ENCODE measurements around the gene PDILT. TPM values are rescaled to one million over a fixed set of nuclear protein-coding genes. Genes with fewer than 3 reads are reported as not detected.

PDILT gene
- total and polyA plus RNA-seq, 2 donors (not counting 3 experiments of a cell fraction or from before 2014, with no cell fraction given), result not detected

GRCh38 chr16:20309786-20310185 is 94.8 kb downstream of the PDILT start:
- Histone ChIP-seq H3K4me1 (ENCODE audit: control insufficient read depth, extremely low read depth, insufficient read depth, low read length) (no peaks in the 10 kb centered on the region), H3K79me2 (ENCODE audit: control insufficient read depth, insufficient read depth, low read length) (no peaks in the 10 kb centered on the region), H3K27me3 (ENCODE audit: control insufficient read depth in 2 of 2, insufficient read depth in 2 of 2, low read length in 2 of 2) (no peaks in the 10 kb centered on the region), H3K9me3 (replicated peaks; ENCODE audit: control insufficient read depth, insufficient read depth, low read length) (no peaks in the 10 kb centered on the region), H3K4me3 (replicated peaks in 1 of 3; ENCODE audit: insufficient read depth in 1 of 3, low read depth in 1 of 3, low read length in 3 of 3) (no peak overlapping the region), H3K9ac (replicated peaks; ENCODE audit: extremely low read depth, insufficient read depth, low read length) (no peak overlapping the region), H2AFZ (ENCODE audit: low read depth, low read length) (no peak overlapping the region), H3K9me1 (replicated peaks; ENCODE audit: control insufficient read depth, extremely low read depth, insufficient read depth, low read length) (no peaks in the 10 kb centered on the region), H4K20me1 (replicated peaks; ENCODE audit: control insufficient read depth, extremely low read depth, insufficient read depth, low read length) (no peaks in the 10 kb centered on the region), H3K27ac (ENCODE audit: insufficient read depth, low read depth, low read length) (no peak overlapping the region), H3K36me3 (ENCODE audit: control insufficient read depth in 2 of 2, extremely low read depth in 1 of 2, insufficient read depth in 2 of 2, low read length in 2 of 2) (no peaks in the 10 kb centered on the region), H3K4me2 (ENCODE audit: insufficient read depth, low read length) (no peak overlapping the region)
- POLR2A ChIA-PET, result no interaction called here
- BruUV-seq (replicated peaks), result no TSS peak
- TF ChIP-seq MYC (IDR thresholded peaks at IDR 0.05; ENCODE audit: low read depth, low read length) (no peak), EZH2 (IDR thresholded peaks at IDR 0.05; ENCODE audit: borderline replicate concordance, low read depth, low read length, severe bottlenecking) (no peak), JUN (IDR thresholded peaks at IDR 0.05; ENCODE audit: borderline replicate concordance, insufficient read depth, insufficient read length, low read depth) (no peak), POLR2AphosphoS5 (IDR thresholded peaks at IDR 0.05; ENCODE audit: insufficient read depth, low read depth, low read length) (no peak), MAX (IDR thresholded peaks at IDR 0.05; ENCODE audit: insufficient read depth, insufficient read length) (no peak), GATA2 (IDR thresholded peaks at IDR 0.05; ENCODE audit: insufficient read depth, insufficient read length, low read depth, low read length) (no peak), CTCF (IDR thresholded peaks at IDR 0.05; ENCODE audit: extremely low read depth in 1 of 2, insufficient read depth in 1 of 2, low read depth in 1 of 2, low read length in 2 of 2) (no peak), POLR2A (IDR thresholded peaks at IDR 0.05; ENCODE audit: low read depth, low read length) (no peak), FOS (IDR thresholded peaks at IDR 0.05; ENCODE audit: borderline replicate concordance, insufficient read depth, low read length) (no peak)
- no peak for DNase-seq (ENCODE audit: low read depth, low spot score)
- FAIRE-seq, result no peak
- dilution Hi-C loops (cut with MboI; ENCODE audit: extremely low pct_ligation_motif_present, low sequenced_read_pairs), result no loop called here
- intact Hi-C loops (cut with micrococcal nuclease), result loop anchor here (10.0 kb wide), 1 partner anchor 325 kb away; no protein-coding TSS in a partner anchor
- CTCF ChIA-PET, result no interaction called here

Other genes starting within 250 kb of the PDILT start
- not detected in 2 replicates for gene GP2, start 77.2 kb downstream of the PDILT start, total RNA-seq
- gene GP2, start 77.2 kb downstream of the PDILT start, polyA plus RNA-seq, result not detected in 2 replicates
- gene UMOD, start 52.0 kb downstream of the PDILT start, total RNA-seq, result not detected in 2 replicates
- gene UMOD, start 52.0 kb downstream of the PDILT start, polyA plus RNA-seq, result not detected in 2 replicates
- not detected in 2 replicates for gene ACSM5, start 4.8 kb upstream of the PDILT start, total RNA-seq
- 0.06 TPM in 2 replicates for gene ACSM5, start 4.8 kb upstream of the PDILT start, polyA plus RNA-seq
- gene ACSM2A, start 46.8 kb upstream of the PDILT start, total RNA-seq, result not detected in 2 replicates
- 0.03 TPM in 1 of 2 replicates, not detected in the other for gene ACSM2A, start 46.8 kb upstream of the PDILT start, polyA plus RNA-seq
- gene ACSM2B, start 171.6 kb upstream of the PDILT start, total RNA-seq, result not detected in 2 replicates
- 0.07 and 0.13 TPM in 2 replicates for gene ACSM2B, start 171.6 kb upstream of the PDILT start, polyA plus RNA-seq

Measured in endothelial cell of umbilical vein (primary cell).